ENCODE measurements around the gene UQCR10.

Gene UQCR10

GRCh38 chr22:29780220-29780619 lies 13.1 kb downstream of the UQCR10 start:
- ATAC-seq (ENCODE audit: insufficient read depth, low read depth) = no peak

DNA sequence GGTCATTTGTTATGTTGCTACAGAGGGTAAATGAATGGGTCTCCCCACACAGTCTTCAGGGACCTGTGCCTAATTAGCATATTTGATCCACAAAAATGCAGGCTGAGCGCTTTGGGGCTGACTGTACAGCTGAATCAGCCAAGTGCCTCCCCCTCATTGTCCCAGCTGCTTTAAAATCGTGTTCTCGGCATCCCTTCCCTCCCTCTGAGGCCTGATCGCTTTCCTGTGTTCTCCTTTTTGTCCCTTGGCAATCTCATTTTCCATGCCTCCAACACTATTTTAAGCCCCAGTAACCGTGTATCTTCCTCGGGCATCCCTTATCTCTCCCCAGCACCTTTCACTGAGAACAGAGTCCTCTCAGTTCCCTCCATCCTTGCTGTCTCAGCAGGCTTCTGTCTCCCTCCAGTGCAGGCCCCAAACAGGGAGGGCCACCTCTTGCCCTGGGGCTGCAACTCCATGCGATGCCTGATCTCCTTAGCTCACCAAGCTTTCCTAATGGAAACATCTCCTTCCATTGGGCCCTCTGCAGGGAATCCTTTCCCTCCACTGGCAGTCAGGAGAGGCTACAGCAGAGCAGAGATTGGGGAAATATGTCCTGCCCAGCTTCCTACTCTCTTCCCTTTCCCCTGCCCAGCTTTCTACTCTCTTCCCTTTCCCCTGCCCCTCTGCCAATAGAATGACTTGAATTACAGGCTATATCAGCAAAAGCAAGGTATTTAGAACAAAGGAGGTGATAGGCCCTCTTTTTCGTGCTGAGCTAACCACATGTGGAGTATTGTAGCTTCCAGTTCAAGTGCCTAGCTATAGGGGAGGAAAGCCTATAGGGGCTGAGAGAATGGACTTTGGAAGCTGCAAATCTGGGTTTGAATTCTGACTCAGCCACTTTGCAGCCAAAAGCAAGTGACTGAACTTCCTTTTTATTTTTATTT lies 13.8 kb downstream of the UQCR10 start:
- ATAC-seq (ENCODE audit: insufficient read depth, low read depth) (no peak), DNase-seq (no peak)
- TF ChIP-seq EZH2 (IDR thresholded peaks at IDR 0.05; ENCODE audit: borderline replicate concordance, low read depth, low read length, severe bottlenecking) = no peak
- TF ChIP-seq, protein P1, sequence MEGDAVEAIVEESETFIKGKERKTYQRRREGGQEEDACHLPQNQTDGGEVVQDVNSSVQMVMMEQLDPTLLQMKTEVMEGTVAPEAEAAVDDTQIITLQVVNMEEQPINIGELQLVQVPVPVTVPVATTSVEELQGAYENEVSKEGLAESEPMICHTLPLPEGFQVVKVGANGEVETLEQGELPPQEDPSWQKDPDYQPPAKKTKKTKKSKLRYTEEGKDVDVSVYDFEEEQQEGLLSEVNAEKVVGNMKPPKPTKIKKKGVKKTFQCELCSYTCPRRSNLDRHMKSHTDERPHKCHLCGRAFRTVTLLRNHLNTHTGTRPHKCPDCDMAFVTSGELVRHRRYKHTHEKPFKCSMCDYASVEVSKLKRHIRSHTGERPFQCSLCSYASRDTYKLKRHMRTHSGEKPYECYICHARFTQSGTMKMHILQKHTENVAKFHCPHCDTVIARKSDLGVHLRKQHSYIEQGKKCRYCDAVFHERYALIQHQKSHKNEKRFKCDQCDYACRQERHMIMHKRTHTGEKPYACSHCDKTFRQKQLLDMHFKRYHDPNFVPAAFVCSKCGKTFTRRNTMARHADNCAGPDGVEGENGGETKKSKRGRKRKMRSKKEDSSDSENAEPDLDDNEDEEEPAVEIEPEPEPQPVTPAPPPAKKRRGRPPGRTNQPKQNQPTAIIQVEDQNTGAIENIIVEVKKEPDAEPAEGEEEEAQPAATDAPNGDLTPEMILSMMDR (IDR thresholded peaks at IDR 0.05; ENCODE audit: borderline replicate concordance, extremely low read depth, low read length, poor library complexity, severe bottlenecking) = no peak
- no peak overlapping the region for H2AFZ ChIP-seq (ENCODE audit: low read depth, low read length)
- H3K9me3 ChIP-seq (ENCODE audit: insufficient read depth, low read length, severe bottlenecking) = no peaks in the 10 kb centered on the region
- H4K20me1 ChIP-seq (ENCODE audit: insufficient read depth, low read length) = no peaks in the 10 kb centered on the region
- no peak overlapping the region for H3K4me3 ChIP-seq (ENCODE audit: low read depth in 1 of 2, low read length in 2 of 2)
- no peaks in the 10 kb centered on the region for H3K79me2 ChIP-seq (ENCODE audit: insufficient read depth, low read length)
- H3K36me3 ChIP-seq (ENCODE audit: insufficient read depth, low read length) = no peaks in the 10 kb centered on the region
- H3K9ac ChIP-seq (ENCODE audit: low read depth, low read length) = no peak overlapping the region
- H3K27me3 ChIP-seq (ENCODE audit: insufficient read depth, low read length, poor library complexity) = no peaks in the 10 kb centered on the region
- H3K27ac ChIP-seq (ENCODE audit: low read length) = no peak overlapping the region
- H3K4me1 ChIP-seq (ENCODE audit: insufficient read depth, low read length) = no peaks in the 10 kb centered on the region
- no peak overlapping the region for H3K4me2 ChIP-seq (ENCODE audit: insufficient read depth, low read length)

More at GRCh38 chr22:29780220-29780619, 13.1 kb downstream of the UQCR10 start:
- Histone ChIP-seq H4K20me1 (ENCODE audit: insufficient read depth, low read length) (no peaks in the 10 kb centered on the region), H3K36me3 (ENCODE audit: insufficient read depth, low read length) (no peaks in the 10 kb centered on the region), H3K4me2 (ENCODE audit: insufficient read depth, low read length) (no peak overlapping the region), H3K79me2 (ENCODE audit: insufficient read depth, low read length) (no peaks in the 10 kb centered on the region), H3K27me3 (ENCODE audit: insufficient read depth, low read length, poor library complexity) (no peaks in the 10 kb centered on the region), H3K9me3 (ENCODE audit: insufficient read depth, low read length, severe bottlenecking) (no peaks in the 10 kb centered on the region), H3K9ac (ENCODE audit: low read depth, low read length) (no peak overlapping the region), H2AFZ (ENCODE audit: low read depth, low read length) (no peak overlapping the region), H3K4me1 (ENCODE audit: insufficient read depth, low read length) (no peaks in the 10 kb centered on the region), H3K4me3 (ENCODE audit: low read depth in 1 of 2, low read length in 2 of 2) (no peak overlapping the region), H3K27ac (ENCODE audit: low read length) (no peak overlapping the region)
- DNase-seq = no peak
- no peak for TF ChIP-seq EZH2 (IDR thresholded peaks at IDR 0.05; ENCODE audit: borderline replicate concordance, low read depth, low read length, severe bottlenecking)
- TF ChIP-seq, protein P1 (IDR thresholded peaks at IDR 0.05; ENCODE audit: borderline replicate concordance, extremely low read depth, low read length, poor library complexity, severe bottlenecking) = no peak

DNA sequence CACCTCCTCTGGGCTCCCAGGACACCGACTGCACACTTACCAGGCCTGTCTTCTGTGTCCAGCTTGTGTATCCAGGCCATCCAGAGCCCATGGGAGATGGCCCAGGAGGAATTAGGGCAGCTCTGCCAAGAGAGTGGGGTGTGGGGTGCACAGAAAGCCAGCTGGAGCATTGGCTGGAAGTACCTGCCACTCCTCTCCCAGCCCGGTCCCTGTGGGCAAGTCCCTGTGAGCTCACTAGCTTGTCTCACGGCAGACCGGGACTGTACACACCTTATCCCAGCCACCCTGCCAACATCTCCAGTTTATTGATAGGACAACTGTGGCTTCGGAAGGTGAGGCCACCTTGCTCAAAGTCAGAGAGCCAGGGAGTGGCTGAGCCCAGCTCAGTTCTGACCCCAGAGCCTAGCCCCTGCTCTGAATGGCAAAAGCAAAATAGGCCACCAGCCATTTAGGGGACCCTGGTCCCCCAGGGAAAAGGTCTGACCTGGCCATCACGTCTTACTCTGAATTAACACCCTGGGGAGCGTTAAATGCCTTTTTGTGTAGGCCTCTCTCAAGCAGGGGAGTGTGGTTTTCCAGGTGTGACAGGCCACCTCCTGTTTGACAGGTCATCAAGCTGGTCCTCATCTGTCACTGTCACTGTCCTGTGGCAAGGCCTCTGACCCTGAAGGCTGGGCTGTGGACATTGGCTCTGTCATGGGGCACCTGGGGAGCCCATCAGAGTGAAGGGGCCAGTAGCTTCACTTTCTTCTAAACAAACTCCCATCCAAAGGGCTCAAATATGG lies 15.1 kb downstream of the UQCR10 start:
- no peak overlapping the region for H2AFZ ChIP-seq (ENCODE audit: low read depth, low read length)
- no peak for TF ChIP-seq EZH2 (IDR thresholded peaks at IDR 0.05; ENCODE audit: borderline replicate concordance, low read depth, low read length, severe bottlenecking)
- TF ChIP-seq, protein P1 (IDR thresholded peaks at IDR 0.05; ENCODE audit: borderline replicate concordance, extremely low read depth, low read length, poor library complexity, severe bottlenecking) = no peak

More for the DNA sequence above, 15.1 kb downstream of the UQCR10 start:
- no peak for DNase-seq
- no peak overlapping the region for H3K4me3 ChIP-seq (ENCODE audit: low read depth in 1 of 2, low read length in 2 of 2)
- 0 out of 2 replicates have a peak, but pooled peaks cover under 1% of the 10 kb centered on the region for H3K36me3 ChIP-seq (ENCODE audit: insufficient read depth, low read length)
- no peak overlapping the region for H3K27ac ChIP-seq (ENCODE audit: low read length)
- no peaks in the 10 kb centered on the region for H3K9me3 ChIP-seq (ENCODE audit: insufficient read depth, low read length, severe bottlenecking)
- H3K4me2 ChIP-seq (ENCODE audit: insufficient read depth, low read length) = no peak overlapping the region
- no peaks in the 10 kb centered on the region for H3K79me2 ChIP-seq (ENCODE audit: insufficient read depth, low read length)
- no peaks in the 10 kb centered on the region for H4K20me1 ChIP-seq (ENCODE audit: insufficient read depth, low read length)
- ATAC-seq (ENCODE audit: insufficient read depth, low read depth) = no peak
- H3K4me1 ChIP-seq (ENCODE audit: insufficient read depth, low read length) = no peaks in the 10 kb centered on the region
- no peak overlapping the region for H3K9ac ChIP-seq (ENCODE audit: low read depth, low read length)
- H3K27me3 ChIP-seq (ENCODE audit: insufficient read depth, low read length, poor library complexity) = no peaks in the 10 kb centered on the region

Measured in DND-41 (cell line).